ENCODE measurements around the gene GPR107. TPM values are rescaled to one million over a fixed set of nuclear protein-coding genes. Genes with fewer than 3 reads are reported as not detected.

Gene GPR107
- total and polyA plus RNA-seq, 2 of the 8 experiments (the other 6 are each of a cell fraction or from before 2014, with no cell fraction given): 19.3 to 30.7 TPM

- TF ChIP-seq ATF3 (IDR thresholded peaks at IDR 0.05; ENCODE audit: insufficient read depth, low read depth, low read length): no peak
- TF ChIP-seq SP4 (IDR thresholded peaks at IDR 0.05; ENCODE audit: low read length): peak; percentile 31; the same call in 1 of the 2 replicates
- no peak for TF ChIP-seq KDM5A (IDR thresholded peaks at IDR 0.05; ENCODE audit: low read length)
- no peak for TF ChIP-seq RNF2 (IDR thresholded peaks at IDR 0.05; ENCODE audit: borderline replicate concordance, low read depth, low read length, missing control alignments, poor library complexity, severe bottlenecking)
- no peak for TF ChIP-seq CREB1 (IDR thresholded peaks at IDR 0.05)
- no peak for TF ChIP-seq BCL11A (IDR thresholded peaks at IDR 0.05; ENCODE audit: low read depth in 2 of 2, low read length in 2 of 2)
- TF ChIP-seq GTF2F1 (IDR thresholded peaks at IDR 0.05; ENCODE audit: borderline replicate concordance, low read depth, low read length): no peak
- no peak for TF ChIP-seq EP300 (IDR thresholded peaks at IDR 0.05; ENCODE audit: borderline replicate concordance in 1 of 2, low read depth in 2 of 2, low read length in 2 of 2)
- TF ChIP-seq CTCF (IDR thresholded peaks at IDR 0.05; ENCODE audit: control extremely low read depth in 1 of 3, insufficient read depth in 1 of 3, low read depth in 1 of 3, low read length in 3 of 3): peak in 1 of 3 experiments; percentile 12; a peak in 1 of 4 replicates
- no peak for TF ChIP-seq EZH2 (IDR thresholded peaks at IDR 0.05; ENCODE audit: low read depth, low read length, severe bottlenecking)
- TF ChIP-seq MAFK (IDR thresholded peaks at IDR 0.05; ENCODE audit: low read depth, low read length): no peak
- TF ChIP-seq FOSL1 (IDR thresholded peaks at IDR 0.05; ENCODE audit: insufficient read depth, low read depth, low read length): no peak
- TF ChIP-seq ASH2L (IDR thresholded peaks at IDR 0.05; ENCODE audit: low read length): peak; percentile 36
- no peak for TF ChIP-seq SIX5 (IDR thresholded peaks at IDR 0.05; ENCODE audit: low read depth, low read length)
- no peak for TF ChIP-seq JUN (IDR thresholded peaks at IDR 0.05; ENCODE audit: low read depth, low read length)
- no peak for TF ChIP-seq SP2 (IDR thresholded peaks at IDR 0.05; ENCODE audit: low read length)
- TF ChIP-seq SP1 (IDR thresholded peaks at IDR 0.05; ENCODE audit: low read depth, low read length): no peak
- TF ChIP-seq TBP (IDR thresholded peaks at IDR 0.05; ENCODE audit: low read depth, low read length): 0 out of 2 replicates have a peak, but pooled peaks have one; percentile 39
- TF ChIP-seq E2F6 (IDR thresholded peaks at IDR 0.05): no peak; the same call in 1 of the 2 replicates
- no peak for TF ChIP-seq KDM1A (IDR thresholded peaks at IDR 0.05; ENCODE audit: borderline replicate concordance, low read length)
- TF ChIP-seq TEAD4 (IDR thresholded peaks at IDR 0.05; ENCODE audit: low read depth, low read length): no peak
These were observed 10.6 kb upstream of the GPR107 start, which contains the start of gene FNBP1 (continued) for GRCh38 chr9:130042885-130043653.
